Activated T-helper 2 cell treated with anti-CD3 and anti-CD28 coated beads, Interferon-gamma antibody, Interleukin-2, Interleukin-4, amounts not matched to agents 10 μg/mL and 5 μg/mL and 100 μg/mL, durations not matched to agents 14 hours and 24 hours and 36 hours (primary cell): ENCODE data around the gene RANBP3L. TPM values are rescaled to one million over a fixed set of nuclear protein-coding genes. Genes with fewer than 3 reads are reported as not detected.
"Not testable (repeated sequence)": the region's sequence is repeated elsewhere in the genome, so short reads cannot be mapped to it uniquely, and the experiment has no call there.

Source experiments
- DNase-seq: peaks from one replicate; pipeline ENCODE4 v3.0.0; 2021; ENCODE audit warnings: low spot score
- H3K27ac Mint-ChIP-seq: one replicate; pipeline ENCODE4 v1.8.0; 2021; ENCODE audit warnings: mixed read lengths
- H3K27me3 Mint-ChIP-seq: one replicate; pipeline ENCODE4 v1.8.0; 2021; ENCODE audit warnings: low read depth, mixed read lengths
- H3K36me3 Mint-ChIP-seq: one replicate; pipeline ENCODE4 v1.8.0; 2021; ENCODE audit warnings: low read depth, mixed read lengths
- H3K4me1 Mint-ChIP-seq: one replicate; pipeline ENCODE4 v1.8.0; 2021; ENCODE audit warnings: low read depth, mixed read lengths
- H3K4me3 Mint-ChIP-seq: one replicate; pipeline ENCODE4 v1.8.0; 2021; ENCODE audit warnings: low read depth, mild to moderate bottlenecking, moderate library complexity, mixed read lengths
- H3K9me3 Mint-ChIP-seq: one replicate; pipeline ENCODE4 v1.8.0; 2021; ENCODE audit warnings: mixed read lengths
- intact Hi-C: fragments of 100-400 bp; cut with micrococcal nuclease; formaldehyde crosslinking; loops from one replicate; pipeline ENCODE4 v1.15.1; 2023
- total RNA-seq: library from RNA; stranded (reverse); gene quantifications from 2 replicates; pipeline ENCODE4 v1.2.3, GENCODE V29; 2022

The RANBP3L gene, protein sequence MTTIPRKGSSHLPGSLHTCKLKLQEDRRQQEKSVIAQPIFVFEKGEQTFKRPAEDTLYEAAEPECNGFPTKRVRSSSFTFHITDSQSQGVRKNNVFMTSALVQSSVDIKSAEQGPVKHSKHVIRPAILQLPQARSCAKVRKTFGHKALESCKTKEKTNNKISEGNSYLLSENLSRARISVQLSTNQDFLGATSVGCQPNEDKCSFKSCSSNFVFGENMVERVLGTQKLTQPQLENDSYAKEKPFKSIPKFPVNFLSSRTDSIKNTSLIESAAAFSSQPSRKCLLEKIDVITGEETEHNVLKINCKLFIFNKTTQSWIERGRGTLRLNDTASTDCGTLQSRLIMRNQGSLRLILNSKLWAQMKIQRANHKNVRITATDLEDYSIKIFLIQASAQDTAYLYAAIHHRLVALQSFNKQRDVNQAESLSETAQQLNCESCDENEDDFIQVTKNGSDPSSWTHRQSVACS
- not detected in 2 replicates for total RNA-seq

DNA sequence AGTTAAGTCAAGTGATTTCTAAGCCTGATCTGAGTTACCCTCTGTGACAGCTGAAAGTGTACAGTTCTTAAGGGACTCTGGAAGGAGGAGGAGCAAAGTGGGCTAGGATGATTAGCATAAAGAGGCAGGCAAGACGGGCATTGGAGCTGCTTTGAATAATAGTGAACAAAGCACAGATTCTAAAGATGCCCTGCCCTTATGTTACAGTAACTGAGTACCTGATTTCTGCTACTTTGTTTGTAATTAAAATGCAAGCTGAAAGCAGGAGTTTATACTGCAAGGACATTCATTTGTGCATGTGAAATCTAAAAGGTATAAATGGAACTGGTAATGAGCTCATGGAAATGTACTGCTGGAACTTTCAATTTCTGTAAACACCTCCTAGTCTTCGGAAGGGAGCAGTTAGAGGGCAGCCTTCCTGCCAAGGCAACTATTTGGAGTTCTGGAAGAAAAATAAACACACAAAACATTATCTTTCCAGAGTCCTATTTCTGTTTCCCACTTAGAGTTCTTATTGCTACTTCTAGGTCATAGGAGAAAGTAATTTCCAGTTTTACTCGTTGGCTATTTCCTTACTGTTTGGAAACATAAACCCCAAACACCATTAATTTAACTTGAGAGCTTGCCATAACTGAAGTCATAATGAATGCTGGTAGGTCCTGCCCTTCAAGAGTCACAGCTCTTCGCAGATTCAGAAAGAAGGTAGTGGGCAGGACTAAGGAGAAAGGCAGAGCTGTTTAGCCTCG, at the start of gene RANBP3L:
TSS of gene RANBP3L (minus strand) at position 45 of the 746 bp plus-strand sequence. CDS start 486 bp downstream, outside the sequence.
- H3K9me3 Mint-ChIP-seq, result no peaks in the 10 kb centered on the region
- intact Hi-C loops, result no loop called here
- H3K27me3 Mint-ChIP-seq, result peaks cover 2% of the 10 kb centered on the region
- H3K27ac Mint-ChIP-seq, result no peak within 1 kb of the TSS
- DNase-seq, result no peak
- H3K36me3 Mint-ChIP-seq, result no peaks in the 10 kb centered on the region
- peaks cover 2% of the 10 kb centered on the region for H3K4me1 Mint-ChIP-seq
- no peak within 1 kb of the TSS for H3K4me3 Mint-ChIP-seq

GRCh38 chr5:36346896-36347690, 45.4 kb upstream of the RANBP3L start:
- H3K27ac Mint-ChIP-seq, result no peak overlapping the region
- intact Hi-C loops, result no loop called here
- H3K36me3 Mint-ChIP-seq, result no peaks in the 10 kb centered on the region
- no peak for DNase-seq
- H3K9me3 Mint-ChIP-seq, result no peaks in the 10 kb centered on the region
- H3K4me1 Mint-ChIP-seq, result no peaks in the 10 kb centered on the region
- no peak overlapping the region for H3K4me3 Mint-ChIP-seq
- H3K27me3 Mint-ChIP-seq, result peaks cover 5% of the 10 kb centered on the region

GRCh38 chr5:36344899-36345298, 43.2 kb upstream of the RANBP3L start:
- intact Hi-C loops, result no loop called here
- no peaks in the 10 kb centered on the region for H3K4me1 Mint-ChIP-seq
- H3K9me3 Mint-ChIP-seq, result no peaks in the 10 kb centered on the region
- peaks cover 8% of the 10 kb centered on the region for H3K27me3 Mint-ChIP-seq
- no peaks in the 10 kb centered on the region for H3K36me3 Mint-ChIP-seq
- DNase-seq, result no peak
- H3K4me3 Mint-ChIP-seq, result no peak overlapping the region
- H3K27ac Mint-ChIP-seq, result no peak overlapping the region

- H3K4me1 Mint-ChIP-seq, H3K27ac Mint-ChIP-seq, H3K4me3 Mint-ChIP-seq: not testable (repeated sequence)
Measured at GRCh38 chr5:36341720-36342119, 40.0 kb upstream of the RANBP3L start.

DNA sequence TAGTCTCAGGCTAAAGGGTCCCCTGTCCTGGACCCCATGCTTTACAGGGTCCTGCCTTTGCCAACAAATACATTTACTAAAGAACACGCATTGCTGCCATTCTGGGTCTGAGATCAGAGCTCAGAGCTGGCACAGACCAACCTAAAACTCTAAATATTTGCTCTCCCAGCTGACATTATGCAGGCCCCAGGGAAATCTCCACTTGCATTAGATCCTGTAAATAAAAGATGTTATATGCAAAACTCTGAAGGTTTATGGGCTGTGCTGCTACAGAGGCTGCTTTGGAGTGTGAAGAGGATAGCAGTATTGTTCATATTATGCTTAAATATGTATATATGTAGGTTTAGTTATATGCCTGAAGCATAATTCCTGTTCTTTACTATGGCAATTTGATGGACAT, 35.9 kb upstream of the RANBP3L start:
- Mint-ChIP-seq H3K27me3 (peaks cover 3% of the 10 kb centered on the region), H3K9me3 (no peaks in the 10 kb centered on the region), H3K27ac (no peak overlapping the region), H3K4me1 (no peaks in the 10 kb centered on the region), H3K36me3 (no peaks in the 10 kb centered on the region), H3K4me3 (no peak overlapping the region)
- no peak for DNase-seq
- intact Hi-C loops, result no loop called here

More at GRCh38 chr5:36341720-36342119, 40.0 kb upstream of the RANBP3L start:
- H3K9me3 Mint-ChIP-seq, H3K36me3 Mint-ChIP-seq, DNase-seq, H3K27me3 Mint-ChIP-seq, intact Hi-C loops: not testable (repeated sequence)

DNA sequence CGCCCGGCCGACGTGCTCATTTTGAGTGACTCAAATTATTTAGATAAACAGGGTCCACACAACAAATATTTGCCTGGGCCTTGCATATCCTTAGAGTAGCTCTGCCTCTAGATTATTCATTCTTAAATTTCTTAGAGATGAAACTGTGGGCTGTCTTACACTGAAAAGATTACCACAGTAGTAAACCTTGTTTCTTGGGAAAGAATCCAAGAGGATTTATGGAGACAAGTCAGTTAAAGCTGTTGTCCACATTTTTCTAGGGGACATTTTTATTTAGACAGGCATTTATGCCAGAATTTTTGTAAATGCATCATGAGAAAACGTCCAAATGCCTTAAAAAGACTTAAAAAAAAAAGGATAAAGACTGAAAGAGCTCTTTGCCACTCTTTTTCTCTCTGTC, 32.6 kb upstream of the RANBP3L start:
- DNase-seq, result no peak
- Mint-ChIP-seq H3K4me1 (no peaks in the 10 kb centered on the region), H3K9me3 (no peaks in the 10 kb centered on the region), H3K36me3 (no peaks in the 10 kb centered on the region), H3K4me3 (no peak overlapping the region), H3K27me3 (no peaks in the 10 kb centered on the region), H3K27ac (no peak overlapping the region)
- intact Hi-C loops, result no loop called here

- DNase-seq, H3K9me3 Mint-ChIP-seq, intact Hi-C loops, H3K36me3 Mint-ChIP-seq, H3K27ac Mint-ChIP-seq, H3K4me1 Mint-ChIP-seq, H3K4me3 Mint-ChIP-seq, H3K27me3 Mint-ChIP-seq: not testable (repeated sequence)
Measured at GRCh38 chr5:36332720-36333119, 31.0 kb upstream of the RANBP3L start.

- H3K27ac Mint-ChIP-seq, result no peak overlapping the region
Measured at GRCh38 chr5:36325196-36325595, 23.5 kb upstream of the RANBP3L start.

GRCh38 chr5:36323926-36324781, 22.5 kb upstream of the RANBP3L start:
- intact Hi-C loops, result no loop called here
- Mint-ChIP-seq H3K4me1 (no peaks in the 10 kb centered on the region), H3K9me3 (no peaks in the 10 kb centered on the region), H3K27ac (no peak overlapping the region), H3K36me3 (no peaks in the 10 kb centered on the region), H3K4me3 (no peak overlapping the region), H3K27me3 (peaks cover 11% of the 10 kb centered on the region)
- no peak for DNase-seq

More at GRCh38 chr5:36325196-36325595, 23.5 kb upstream of the RANBP3L start:
- H3K27me3 Mint-ChIP-seq, result peaks cover 1% of the 10 kb centered on the region
- no peaks in the 10 kb centered on the region for H3K4me1 Mint-ChIP-seq
- no peaks in the 10 kb centered on the region for H3K9me3 Mint-ChIP-seq
- intact Hi-C loops, result no loop called here
- H3K4me3 Mint-ChIP-seq, result no peak overlapping the region
- no peaks in the 10 kb centered on the region for H3K36me3 Mint-ChIP-seq
- no peak for DNase-seq

- Mint-ChIP-seq H3K4me3 (no peak overlapping the region), H3K27ac (no peak overlapping the region), H3K27me3 (peaks cover 36% of the 10 kb centered on the region), H3K9me3 (no peaks in the 10 kb centered on the region), H3K4me1 (no peaks in the 10 kb centered on the region), H3K36me3 (no peaks in the 10 kb centered on the region)
- no peak for DNase-seq
- intact Hi-C loops, result no loop called here
Measured at GRCh38 chr5:36312953-36313672, 11.4 kb upstream of the RANBP3L start.

GRCh38 chr5:36311956-36312355, 10.3 kb upstream of the RANBP3L start:
- no peak overlapping the region for H3K27ac Mint-ChIP-seq
- no peak overlapping the region for H3K4me3 Mint-ChIP-seq
- intact Hi-C loops, result no loop called here
- DNase-seq, result no peak
- no peaks in the 10 kb centered on the region for H3K36me3 Mint-ChIP-seq
- H3K9me3 Mint-ChIP-seq, result no peaks in the 10 kb centered on the region
- H3K27me3 Mint-ChIP-seq, result peaks cover 33% of the 10 kb centered on the region
- H3K4me1 Mint-ChIP-seq, result no peaks in the 10 kb centered on the region
